Stimulated activated CD4-positive, alpha-beta T cell treated with anti-CD3 and anti-CD28 coated beads, TNF-alpha, amount 100 ng/mL, for 48 hours (primary cell): ENCODE measurements around the gene TTLL12.

Experiments used
- DNase-seq, 3 donors: peaks; one replicate each; pipeline ENCODE4 v3.0.0-alpha.2; 2020; ENCODE audit warnings: low read depth in 3 of 3

Gene TTLL12

DNA sequence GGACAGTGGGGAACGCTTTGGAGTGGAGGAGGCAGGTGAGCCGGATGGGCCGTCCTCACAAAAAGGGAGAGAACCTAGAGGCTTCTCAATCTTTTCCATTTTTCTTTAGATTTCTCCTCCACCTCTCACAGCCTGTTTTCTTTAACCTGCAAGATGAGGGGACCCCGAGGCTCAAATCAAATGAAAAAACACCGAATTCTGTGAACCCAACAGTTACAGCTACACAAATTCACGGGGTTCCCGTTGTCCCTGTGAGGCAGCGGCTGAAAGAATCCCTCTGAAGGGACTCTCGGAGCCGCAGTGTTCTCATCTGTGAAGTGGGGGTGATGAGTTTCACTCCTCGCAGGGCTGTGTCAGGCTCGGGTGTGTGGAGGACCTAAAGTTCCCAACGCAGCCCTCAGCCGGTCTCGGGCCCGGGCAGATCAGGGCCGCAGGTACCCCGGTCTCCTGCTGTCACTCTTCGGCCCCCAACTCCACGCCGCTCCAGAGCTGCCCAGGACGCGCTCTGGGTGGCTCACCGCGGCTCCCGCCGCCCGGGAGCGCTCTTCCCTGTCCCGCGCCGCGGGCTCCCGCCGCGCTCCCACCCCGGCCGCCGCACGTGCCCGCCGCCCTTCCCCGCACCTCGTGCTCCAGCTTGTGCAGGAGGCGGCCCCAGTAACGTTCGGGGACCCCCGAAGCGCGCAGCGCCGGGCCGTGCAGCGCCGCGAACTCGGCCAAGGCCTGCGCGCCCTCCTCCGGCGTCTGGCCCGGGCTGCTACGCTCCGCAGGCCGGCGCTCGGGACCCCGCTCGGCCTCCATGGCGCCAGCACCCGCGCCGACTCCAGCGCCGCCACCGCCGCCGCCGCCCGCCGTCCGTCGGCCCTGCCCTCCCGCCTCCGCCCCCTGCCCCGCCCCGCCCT, at the start of gene TTLL12:
TTLL12 (minus strand) TSS at position 863 of the 899 bp plus-strand sequence; CDS start at position 798, 65 bp downstream.
- DNase-seq: peak; percentile 17 to 45 (median 34)

DNA sequence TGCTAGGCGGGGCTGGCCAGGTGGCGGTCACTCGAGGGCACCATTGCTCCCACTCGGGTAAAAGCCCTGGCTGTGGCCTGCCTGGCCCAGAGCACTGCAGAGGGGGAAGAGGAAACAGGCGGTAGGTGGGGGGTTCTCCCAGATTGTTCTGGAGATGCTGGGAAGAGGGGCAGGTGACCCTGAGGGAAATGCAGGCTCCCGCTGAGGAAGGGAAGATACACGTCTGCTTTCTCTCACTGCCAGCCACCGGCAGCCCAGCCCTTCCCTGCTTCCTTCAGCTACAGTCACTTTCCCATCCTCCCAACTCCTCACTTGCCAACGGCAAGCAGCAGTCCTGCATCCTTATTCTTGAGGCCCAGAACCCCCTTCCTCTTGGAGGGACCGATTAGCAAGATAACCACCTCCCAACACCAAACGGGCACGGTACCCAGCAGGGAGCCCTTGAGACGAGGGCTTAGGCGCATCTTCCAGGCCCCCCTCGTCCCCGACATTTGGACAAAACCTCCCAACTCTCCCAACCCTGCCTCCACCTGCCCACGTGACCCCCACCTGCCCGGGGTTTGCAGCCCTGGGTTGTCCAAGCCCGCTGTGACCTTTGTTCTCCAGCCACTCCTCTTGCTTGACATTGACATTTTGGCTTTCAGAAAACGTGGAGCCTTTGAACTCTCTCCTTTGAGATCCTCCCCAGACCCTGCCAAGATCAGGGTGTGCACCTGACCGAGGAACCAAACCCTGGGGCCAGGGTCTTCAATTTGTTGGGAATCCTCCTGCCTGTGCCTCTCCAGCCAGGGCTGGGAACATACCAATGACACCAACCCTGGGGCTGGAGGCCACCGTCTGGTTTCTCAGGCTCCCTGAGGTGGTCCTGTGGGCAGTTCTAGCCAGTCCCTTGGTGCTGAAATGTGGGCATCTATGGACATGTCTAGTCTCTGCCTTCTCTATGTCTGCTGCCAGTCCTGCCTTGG, 48.8 kb upstream of the TTLL12 start:
- no peak for DNase-seq

DNA sequence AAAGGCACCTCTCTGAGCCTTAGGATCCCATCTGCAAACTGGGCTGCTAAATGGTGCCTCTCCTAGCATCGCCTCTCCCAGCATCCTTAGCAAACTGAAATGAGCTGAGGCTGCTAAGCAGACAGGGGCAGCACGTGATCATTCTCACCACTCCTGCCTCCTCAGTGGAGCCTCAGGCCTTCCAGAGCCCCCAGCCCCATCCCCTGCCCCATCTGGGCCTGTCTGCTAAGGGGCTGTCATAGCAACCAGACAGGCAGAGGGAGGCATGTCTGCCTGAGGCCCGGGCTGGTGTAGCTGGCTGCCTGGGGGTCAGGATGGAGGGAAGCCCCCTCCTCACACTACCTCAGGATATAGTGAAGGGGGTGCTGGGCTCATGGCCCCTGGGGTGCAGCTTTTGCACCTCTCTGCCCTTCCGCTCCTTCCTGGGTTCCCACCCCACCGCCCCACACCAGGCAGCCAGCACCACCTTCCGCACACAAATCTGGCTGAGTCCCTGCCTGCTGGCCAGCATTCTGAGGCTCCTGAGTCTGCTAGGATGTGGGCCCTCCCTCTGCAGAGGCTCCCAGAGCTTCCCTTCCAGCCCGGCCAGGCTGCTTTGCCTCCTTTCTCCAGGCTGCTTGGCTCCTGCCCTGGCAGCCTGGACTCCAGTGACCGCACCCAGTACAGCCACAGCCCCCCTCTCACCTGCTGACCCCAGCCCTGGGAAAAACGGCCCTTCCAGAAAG, 47.5 kb upstream of the TTLL12 start:
- DNase-seq: no peak

DNA sequence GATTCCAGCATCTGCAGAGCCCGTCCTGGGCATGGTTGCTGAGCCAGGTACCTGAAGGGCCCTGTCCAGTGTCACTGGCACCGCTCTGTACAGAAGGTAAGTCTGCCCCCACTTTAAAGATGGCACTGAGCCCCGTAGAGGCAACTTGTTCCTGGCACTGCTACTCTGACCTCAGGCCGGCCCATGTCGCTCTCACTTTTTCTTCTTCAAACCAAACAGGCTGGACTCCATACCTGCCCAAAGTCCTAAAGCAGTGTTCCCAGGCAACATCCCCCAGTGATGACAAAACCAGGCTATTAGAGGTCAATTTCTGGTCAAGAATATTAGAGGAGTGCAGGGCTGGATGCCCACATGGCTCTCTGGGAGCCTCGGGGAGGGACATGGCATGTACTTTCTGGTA, 46.6 kb upstream of the TTLL12 start:
- no peak for DNase-seq

DNA sequence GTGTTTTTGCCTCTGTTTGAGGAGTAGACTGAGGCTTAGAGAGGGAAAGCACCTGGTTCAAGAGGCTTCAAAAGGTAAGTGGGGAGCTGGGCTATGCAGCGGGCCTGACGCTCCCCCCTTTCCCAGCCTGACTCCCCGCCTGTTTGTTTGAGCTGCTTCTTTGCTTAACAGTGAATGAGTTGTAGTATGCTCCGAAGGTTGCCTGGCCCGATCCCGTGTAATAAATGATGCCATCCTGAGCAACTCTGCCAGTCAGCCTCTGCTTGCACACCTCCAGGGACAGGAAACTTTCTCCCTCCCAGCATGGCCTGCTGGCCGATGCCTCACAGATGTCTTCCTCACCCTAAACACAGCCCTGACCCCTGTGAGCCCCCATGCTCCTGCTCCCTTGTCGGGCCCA, 45.5 kb upstream of the TTLL12 start:
- no peak for DNase-seq

DNA sequence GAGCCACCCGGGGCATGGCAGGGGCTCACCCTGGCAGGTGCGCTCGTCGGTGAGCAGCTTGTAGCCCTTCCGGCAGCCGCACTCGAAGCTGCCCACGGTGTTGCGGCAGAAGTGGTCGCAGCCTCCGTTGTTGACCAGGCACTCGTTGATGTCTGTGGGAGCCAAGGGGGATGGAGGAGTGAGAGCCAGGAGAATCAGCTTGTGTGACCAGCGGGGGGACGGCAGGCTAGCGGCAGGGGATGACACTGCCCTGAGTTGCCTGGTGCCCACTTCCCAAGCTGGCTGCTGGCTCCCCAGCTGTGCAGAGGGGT, 44.7 kb upstream of the TTLL12 start:
- DNase-seq: no peak

DNA sequence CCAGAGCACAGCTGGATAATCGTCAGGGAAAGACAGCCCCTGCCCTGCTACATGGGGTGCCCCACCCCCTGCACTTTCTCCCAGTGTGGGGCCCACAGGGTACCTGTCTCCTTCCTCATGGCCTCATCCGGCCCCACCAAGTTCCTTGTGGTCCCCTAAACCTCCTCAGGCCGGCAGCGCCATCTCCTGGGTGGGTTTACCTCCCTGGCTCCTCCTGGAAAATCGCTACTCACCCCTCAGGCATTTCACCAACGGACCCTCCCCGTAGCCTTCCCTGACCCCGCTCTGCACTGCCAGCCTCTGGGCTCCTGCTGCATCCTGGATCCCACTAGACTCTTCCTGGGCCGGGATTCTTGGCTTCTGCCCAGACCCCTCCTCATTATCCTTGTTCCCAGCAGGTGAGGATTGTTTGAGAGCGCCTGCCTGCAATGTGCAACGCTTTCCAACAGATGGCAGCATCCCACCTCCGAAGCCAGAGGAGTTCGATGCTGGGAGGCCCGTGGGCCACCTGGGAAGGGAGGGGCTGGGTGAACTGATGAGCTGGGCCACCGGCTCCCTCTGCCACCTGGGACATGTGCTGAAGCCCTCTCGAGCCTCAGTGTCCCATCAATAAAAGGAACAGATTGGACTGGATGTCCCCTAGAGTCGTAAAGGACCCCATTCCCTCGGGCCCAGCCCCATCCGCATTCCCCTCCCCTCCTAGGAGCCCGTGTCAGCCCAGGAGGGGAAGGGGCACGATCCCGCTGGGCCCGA, 44.2 kb upstream of the TTLL12 start:
- peak; percentile 38 to 47 (median 44) for DNase-seq

DNA sequence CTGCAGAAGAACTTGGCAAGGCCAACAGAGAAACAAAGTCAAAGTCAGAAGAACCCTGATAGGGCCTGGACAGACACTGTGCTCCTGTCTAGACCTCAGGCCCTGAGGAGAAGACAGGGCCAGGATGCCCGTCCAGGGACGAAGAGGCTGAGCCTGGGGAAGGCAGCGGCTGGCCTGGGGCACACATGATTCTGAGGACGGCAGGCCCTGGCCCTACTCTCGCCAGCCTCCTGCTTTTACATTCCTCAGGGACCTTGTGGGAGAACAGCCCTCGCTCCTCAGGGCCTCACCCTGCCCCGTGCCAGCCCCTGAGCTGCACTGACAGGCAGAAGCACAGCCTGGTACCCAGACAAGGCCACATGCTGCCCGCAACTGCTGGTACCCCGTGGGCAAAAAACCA, 43.6 kb upstream of the TTLL12 start:
- DNase-seq: no peak

DNA sequence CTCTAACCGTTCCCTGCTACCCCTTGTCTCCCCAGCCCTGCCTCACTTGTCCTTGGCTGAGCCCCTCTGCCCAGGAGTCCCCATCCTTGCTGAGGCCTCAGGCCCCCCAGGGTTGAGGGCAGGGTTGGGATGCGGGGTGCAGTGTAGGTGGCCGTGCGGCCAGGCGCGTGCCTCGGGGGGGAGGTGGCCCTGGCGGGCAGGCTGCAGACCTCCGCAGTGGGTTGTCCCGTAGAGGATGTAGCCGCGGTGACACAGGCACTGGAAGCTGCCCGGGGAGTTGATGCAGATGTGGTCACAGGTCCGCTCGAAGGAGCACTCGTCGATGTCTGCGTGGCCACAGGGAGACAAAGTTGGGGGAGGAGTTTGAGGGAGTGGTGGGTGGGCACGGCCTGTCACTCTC, 41.9 kb upstream of the TTLL12 start:
- no peak for DNase-seq

DNA sequence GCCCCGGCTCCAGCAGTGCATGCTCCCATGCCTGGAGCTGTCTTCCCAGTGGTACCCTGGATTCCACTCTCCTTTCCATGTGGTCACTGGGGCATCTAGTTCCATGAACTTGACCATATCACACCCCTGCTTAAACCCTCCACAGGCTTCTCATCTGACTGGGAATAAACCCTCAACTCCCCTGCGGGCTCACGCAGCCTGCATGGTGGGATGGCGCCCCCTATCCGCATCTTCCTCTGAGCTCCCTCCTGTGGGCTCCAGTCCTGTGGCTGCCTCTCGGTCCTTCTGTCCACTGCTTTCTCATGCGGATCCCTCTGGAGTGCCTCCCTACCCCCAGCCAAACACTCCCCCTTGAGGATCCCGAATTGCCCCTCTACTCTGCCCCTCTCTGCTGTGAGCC, 41.4 kb upstream of the TTLL12 start:
- DNase-seq: peak in 1 of 3 donors; percentile 33

DNA sequence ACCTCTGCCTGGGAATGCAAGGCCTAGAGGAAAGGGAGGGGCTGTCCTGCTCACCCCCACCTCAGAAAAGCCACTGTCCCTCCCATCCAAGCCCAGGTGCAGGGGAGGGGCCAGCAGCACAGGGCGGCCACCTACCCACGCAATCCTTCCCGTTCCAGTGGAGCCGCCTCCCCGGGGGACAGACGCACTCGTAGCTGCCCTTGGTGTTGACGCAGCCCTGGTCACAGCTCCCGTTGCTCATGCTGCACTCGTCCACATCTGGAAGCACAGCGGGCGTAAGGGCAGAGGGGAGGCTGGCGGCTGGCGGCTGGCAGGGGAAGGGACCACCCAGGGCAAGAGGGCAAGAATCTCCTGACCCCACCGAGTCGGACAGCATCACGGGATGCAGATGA, 40.3 kb upstream of the TTLL12 start:
- no peak for DNase-seq

DNA sequence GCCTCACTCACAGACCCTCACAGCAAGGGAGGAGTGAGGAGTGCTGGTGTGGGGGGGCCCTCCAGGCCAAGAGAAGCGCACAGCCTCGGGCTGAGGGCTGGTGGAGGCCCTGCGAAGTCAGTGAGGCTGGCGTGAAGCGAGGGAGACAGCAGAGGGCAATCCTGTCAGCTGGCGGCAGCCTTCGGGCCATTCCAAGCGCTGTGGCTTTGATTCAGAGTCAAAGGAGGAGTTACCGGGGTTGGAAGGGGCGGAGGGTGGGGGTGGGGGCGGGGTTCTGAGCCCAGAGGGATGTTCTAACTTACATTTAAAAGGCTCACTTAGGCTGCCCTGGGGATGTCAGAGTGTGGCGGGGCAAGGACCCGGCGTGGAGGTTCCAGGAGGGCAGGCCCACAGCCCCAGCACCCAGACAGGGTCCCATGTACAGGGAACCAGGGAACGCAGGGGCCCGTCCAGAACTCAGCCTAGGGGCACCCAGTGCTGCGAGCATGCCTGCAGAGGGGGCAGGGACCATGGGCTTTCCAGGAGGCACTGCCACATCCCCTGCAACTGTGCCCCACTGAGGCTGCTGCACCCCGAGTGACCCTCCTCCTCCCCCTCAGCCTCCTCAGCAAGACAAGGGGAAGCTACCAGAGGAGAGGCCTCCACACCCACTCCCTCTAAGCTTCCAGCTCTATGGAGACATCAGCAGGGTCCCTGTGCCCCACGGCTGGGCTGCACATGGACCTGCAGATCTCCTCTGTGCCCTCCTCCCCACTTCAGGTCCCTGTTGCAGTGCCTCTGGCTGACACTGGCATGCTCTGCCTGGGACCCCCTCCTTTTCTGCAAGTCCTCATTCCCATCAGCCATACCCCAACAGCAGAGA, 39.7 kb upstream of the TTLL12 start:
- DNase-seq: no peak

DNA sequence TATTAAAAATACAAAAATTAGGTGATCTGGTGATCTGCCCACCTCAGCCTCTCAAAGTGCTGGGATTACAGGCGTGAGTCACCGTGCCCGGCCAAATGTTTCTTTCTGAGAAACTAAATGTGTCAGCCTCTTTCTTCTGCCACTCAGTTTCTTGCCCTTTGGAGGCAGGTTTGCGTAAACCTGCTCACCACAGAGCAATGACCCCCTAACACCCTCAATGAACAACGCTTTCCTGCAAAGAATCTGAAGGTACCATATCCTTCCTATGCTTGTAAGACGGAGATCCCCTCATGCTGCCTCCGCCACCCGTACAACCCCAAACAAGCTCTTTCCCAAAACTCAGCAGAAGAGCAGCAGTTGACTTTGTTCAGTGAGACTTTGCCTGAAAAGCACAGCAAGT, 38.7 kb upstream of the TTLL12 start:
- no peak for DNase-seq

DNA sequence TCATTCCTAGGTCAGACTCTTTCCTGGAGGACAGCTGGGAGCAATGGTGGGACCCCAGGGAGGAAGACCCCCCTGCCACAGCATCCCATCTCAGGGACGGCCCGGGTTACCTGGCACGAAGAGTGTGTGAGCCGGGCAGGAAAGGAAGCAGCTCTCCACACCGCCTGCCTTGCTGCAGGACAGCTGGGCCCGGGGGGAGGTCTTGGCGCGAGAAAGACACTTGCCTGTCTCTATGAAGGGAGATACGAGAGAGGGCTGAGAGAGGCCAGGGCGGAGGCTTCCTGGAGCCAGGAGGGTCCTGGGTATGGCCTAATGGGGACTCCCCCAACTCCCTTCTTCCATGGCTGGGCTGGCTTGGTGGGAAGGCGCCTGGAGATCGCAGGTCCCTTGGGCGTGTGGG, 36.1 kb upstream of the TTLL12 start:
- no peak for DNase-seq

DNA sequence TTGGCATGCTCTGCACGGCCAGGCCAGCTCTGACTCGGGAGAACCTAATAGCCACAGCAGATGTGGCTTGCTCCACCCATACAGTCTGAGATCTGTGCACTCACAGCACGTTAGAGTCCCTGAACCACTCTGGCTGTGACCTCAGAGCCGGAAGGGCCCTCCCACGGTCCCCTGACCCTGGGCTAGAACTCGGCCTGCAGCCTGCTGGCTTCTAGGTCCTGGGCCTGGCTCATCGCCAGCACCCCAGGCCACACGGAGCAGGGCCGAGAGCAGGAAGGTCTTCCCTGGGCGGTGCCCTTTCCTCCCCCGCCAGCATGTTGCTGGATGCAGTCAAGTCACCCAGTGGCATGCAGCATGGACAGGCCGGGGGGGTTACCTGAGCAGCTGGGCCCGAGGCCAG, 35.3 kb upstream of the TTLL12 start:
- no peak for DNase-seq

DNA sequence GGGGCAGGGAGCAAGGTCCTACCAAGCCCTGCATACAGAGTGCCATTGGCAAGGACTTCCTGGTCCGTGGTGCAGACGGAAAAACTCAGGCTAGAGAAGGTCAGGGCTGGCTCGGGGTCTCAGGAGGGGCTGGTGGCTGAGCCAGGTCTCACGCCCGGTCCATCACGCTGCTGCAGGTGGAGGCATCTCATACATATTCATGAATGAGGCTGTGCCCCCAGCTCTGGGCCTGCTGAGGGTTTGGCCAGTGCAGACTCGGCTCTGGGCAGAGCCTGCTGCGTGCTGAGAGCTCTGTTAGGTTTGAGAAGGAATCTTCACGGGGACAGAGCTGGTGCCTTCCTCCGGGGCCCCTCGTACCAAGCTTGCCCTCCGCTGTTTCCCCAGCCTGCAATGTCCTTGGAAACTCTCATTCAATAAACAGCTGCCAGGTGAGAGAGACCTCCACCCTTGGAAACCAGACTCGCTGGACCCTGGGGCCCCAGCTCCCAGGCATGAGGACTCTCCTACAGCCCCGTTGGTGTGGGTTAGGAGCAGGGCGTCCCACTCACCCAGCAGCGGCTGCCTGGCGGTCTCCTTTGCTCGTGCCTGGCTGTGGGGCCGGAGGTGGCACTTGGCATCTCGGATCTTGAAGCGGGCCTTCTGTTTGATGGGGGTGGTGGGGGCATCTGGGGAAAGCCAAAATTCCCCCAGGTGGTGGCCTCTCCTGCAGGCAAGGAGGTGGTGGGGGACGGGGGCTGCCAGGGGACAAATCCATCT, 33.9 kb upstream of the TTLL12 start:
- DNase-seq: no peak

DNA sequence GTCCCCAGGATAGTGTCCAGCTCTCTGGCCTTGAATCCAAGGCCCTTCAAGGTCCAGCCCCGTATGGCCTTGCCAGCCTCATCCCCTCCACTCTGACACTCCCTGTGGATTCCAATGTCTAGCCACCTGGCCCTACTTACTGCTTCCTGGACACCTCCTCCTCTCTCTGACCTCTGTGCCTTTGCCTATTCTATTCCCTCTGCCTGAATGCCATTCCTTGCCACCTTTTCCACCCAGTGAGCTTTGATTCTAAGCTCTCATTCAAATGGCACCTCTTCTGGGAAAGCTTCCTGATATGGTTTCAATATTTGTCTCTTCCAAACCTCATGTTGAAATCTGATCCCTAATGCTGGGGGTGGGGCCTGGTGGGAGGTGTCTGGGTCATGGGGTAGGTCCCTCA, 31.9 kb upstream of the TTLL12 start:
- DNase-seq: no peak

DNA sequence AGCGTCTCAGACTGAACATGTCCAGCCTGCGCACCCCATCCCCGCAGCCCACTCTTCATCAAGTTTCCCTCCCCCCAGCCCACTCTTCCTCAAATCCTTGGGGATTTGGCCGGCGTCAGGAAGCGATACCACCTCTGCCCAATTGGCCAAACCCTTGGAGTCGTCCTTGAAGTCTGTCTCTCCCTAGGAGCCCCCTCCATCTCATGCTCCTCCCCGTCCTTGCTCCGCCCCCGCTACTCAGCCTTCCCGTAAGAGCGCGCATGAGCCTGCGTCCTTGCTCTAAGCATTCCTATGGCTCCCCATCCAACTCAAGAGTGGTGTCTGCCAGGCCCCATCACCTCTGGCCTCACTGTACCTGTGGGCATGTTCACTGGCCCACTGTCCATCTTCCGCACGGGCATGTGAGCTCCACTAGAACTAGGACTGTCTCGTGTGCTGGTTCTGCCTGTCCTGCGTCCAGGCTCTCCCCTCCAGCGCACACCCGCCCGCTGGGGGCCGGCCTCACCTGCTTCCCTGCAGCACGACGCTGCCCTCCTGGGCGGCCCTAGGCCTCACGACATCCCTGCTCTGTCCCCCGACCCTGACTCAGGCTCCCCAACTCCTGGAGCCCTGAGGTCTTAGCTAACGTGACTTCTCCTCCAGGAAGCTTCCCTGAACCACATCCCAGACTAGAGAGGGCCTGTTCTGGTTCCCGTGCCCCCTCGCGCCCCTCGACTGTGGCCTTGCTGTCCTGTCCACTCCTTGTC, 30.5 kb upstream of the TTLL12 start:
- no peak for DNase-seq

DNA sequence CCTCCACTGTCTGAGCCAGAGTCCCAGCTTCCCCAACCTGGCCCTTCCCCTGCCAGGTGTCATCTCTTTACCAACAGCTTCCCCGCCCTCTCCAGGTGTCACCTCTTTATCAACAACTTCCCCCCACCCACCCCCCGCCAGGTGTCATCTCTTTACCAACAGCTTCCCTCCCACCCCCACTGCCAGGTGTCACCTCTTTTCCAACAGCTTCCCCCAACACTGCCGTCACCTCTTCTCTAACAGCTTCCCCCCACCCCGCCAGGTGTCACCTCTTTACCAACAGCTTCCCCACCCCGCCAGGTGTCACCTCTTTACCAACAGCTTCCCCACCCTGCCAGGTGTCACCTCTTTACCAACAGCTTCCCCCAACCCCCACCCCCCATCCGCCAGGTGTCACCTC, 29.8 kb upstream of the TTLL12 start:
- DNase-seq: no peak
